Right lobe of liver (tissue), 6 donors: ENCODE measurements around the gene OTC. TPM values are rescaled to one million over a fixed set of nuclear protein-coding genes. Genes with fewer than 3 reads are reported as not detected.

Experiments used
- ATAC-seq, 4 donors: fragments of 200-7000 bp; cut with Tn5 transposase; one replicate each; pipeline ENCODE4 v1.9.1; 2020; ENCODE audit warnings: mild to moderate bottlenecking in 4 of 4, moderate library complexity in 4 of 4
- DNase-seq, 3 donors: peaks; one replicate each; pipeline ENCODE4 v3.0.0-alpha.2; 2020
- H3K27ac ChIP-seq, 3 donors: fragments of 200-600 bp; one replicate each; pipeline ENCODE4 v1.8.0; 2022
- H3K27me3 ChIP-seq, 2 donors: fragments of 200-600 bp; one replicate each; pipeline ENCODE4 v1.8.0; 2022
- H3K36me3 ChIP-seq, 4 donors: fragments of 200-600 bp; sonication (generic) in 1 of 4; one replicate each; pipeline versions ENCODE4 v1.5.1 to v1.8.0; 2017 to 2022; ENCODE audit warnings: control low read depth in 1 of 4
- H3K4me1 ChIP-seq, 4 donors: fragments of 200-600 bp; sonication (generic) in 1 of 4; one replicate each; pipeline versions ENCODE4 v1.5.1 to v1.8.0; 2017 to 2022; ENCODE audit warnings: control low read depth in 1 of 4
- H3K4me3 ChIP-seq, 3 donors: fragments of 200-600 bp; one replicate each; pipeline ENCODE4 v1.8.0; 2022
- H3K9me3 ChIP-seq, 4 donors: fragments of 200-600 bp; sonication (generic) in 1 of 4; one replicate each; pipeline versions ENCODE4 v1.5.1 to v1.8.0; 2017 to 2022; ENCODE audit warnings: control low read depth in 1 of 4
- POLR2A ChIP-seq: fragments of 450-650 bp; IDR thresholded peaks from one replicate; pipeline ENCODE4 v1.6.1; 2017; ENCODE audit warnings: antibody characterized with exemption, mild to moderate bottlenecking
- WGBS: methylation state at CpG from one replicate; pipeline ENCODE4 v1.1.6; 2018; ENCODE audit warnings: low coverage, low lambda C conversion rate; ENCODE audit not compliant: insufficient coverage; ENCODE audit errors: missing lambda C conversion rate; 5-methylcytosine and 5-hydroxymethylcytosine counted together
- intact Hi-C, 2 donors: fragments of 100-400 bp; cut with DNase I; formaldehyde crosslinking; loops; one replicate each; pipeline versions ENCODE4 v1.11.2 to v1.14.1; 2022
- total RNA-seq, 6 experiments: library from RNA; depleted of rRNA in 2 of 6; stranded (reverse); fragments of >200 nt in 2 of 6; fragmentation: NEBNext Ultra II Directional in 3 of 6; extraction: Animal tissue kit (Norgen Biotek cat#: 25700) in 3 of 6; gene quantifications; one replicate each; pipeline versions ENCODE4 v1.1.0 to v1.2.4, GENCODE V29; 2016 to 2023
- TF ChIP-seq, protein P1 (sequence below), 4 donors: fragments of 200-600 bp in 3 of 4; fragments of 450-650 bp in 1 of 4; IDR thresholded peaks; one replicate each; pipeline versions ENCODE4 v1.5.1 to v1.8.0; 2016 to 2022; ENCODE audit warnings: antibody characterized with exemption in 4 of 4, mild to moderate bottlenecking in 2 of 4
- donor health status: DM: no; HTN: yes; CAD: no.
- donor health status: DM: no; HTN: no; CAD: no.
- donor health status: DM: no; HTN: no; CAD: no.
- donor health status: DM: no; HTN: yes; CAD: no.
- donor health status: DM: no; HTN: yes; CAD: no.

The OTC gene
- total RNA-seq, 6 experiments from 2014 or later = 84.6 to 212 (median 95.5) TPM

- Histone ChIP-seq H3K4me3 (no peak overlapping the region), H3K9me3 (no peaks in the 10 kb centered on the region), H3K27me3 (no peaks in the 10 kb centered on the region), H3K27ac (no peak overlapping the region), H3K4me1 (no peaks in the 10 kb centered on the region), H3K36me3 (no peaks in the 10 kb centered on the region)
- DNase-seq (peak in 1 of 3 donors; percentile 40), ATAC-seq (peak in 3 of 4 donors; percentile 24 to 61 (median 38))
- intact Hi-C loops = no loop called here
- no peak for TF ChIP-seq POLR2A
- TF ChIP-seq, protein P1, sequence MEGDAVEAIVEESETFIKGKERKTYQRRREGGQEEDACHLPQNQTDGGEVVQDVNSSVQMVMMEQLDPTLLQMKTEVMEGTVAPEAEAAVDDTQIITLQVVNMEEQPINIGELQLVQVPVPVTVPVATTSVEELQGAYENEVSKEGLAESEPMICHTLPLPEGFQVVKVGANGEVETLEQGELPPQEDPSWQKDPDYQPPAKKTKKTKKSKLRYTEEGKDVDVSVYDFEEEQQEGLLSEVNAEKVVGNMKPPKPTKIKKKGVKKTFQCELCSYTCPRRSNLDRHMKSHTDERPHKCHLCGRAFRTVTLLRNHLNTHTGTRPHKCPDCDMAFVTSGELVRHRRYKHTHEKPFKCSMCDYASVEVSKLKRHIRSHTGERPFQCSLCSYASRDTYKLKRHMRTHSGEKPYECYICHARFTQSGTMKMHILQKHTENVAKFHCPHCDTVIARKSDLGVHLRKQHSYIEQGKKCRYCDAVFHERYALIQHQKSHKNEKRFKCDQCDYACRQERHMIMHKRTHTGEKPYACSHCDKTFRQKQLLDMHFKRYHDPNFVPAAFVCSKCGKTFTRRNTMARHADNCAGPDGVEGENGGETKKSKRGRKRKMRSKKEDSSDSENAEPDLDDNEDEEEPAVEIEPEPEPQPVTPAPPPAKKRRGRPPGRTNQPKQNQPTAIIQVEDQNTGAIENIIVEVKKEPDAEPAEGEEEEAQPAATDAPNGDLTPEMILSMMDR (IDR thresholded peaks at IDR 0.05) = no peak
- WGBS = 40% methylated on average over 1 of the region's 1 CpG
Measured at GRCh38 chrX:38382663-38383062, 30.3 kb downstream of the OTC start.

GRCh38 chrX:38400389-38400910 is 48.0 kb downstream of the OTC start:
- ATAC-seq = no peak
- peaks cover 0 to 15% (median 2%) of the 10 kb centered on the region in 4 donors for H3K36me3 ChIP-seq

DNA sequence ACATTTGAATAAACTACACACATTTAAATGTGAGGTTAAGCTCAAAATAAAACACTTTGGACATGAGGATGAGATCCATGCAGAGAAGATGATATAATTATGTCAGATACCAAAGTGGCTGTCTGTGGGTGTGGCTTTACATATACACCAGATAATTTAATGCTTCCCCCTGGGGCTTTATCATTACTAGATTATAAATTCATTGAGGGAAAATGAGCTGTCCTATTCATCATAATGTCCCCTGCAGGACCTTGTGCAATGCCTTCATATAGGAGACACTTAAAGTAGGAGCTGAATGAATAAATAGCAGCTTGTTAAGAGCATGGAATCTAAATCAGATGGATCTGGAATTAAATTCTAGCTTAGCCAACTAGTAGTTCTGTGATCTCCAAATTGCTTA is 49.7 kb downstream of the OTC start:
- no peaks in the 10 kb centered on the region for H3K4me1 ChIP-seq
- DNase-seq = no peak

More at GRCh38 chrX:38400389-38400910, 48.0 kb downstream of the OTC start:
- H3K4me1 ChIP-seq = no peaks in the 10 kb centered on the region
- no peak overlapping the region for H3K27ac ChIP-seq
- H3K4me3 ChIP-seq = no peak overlapping the region
- intact Hi-C loops = no loop called here
- no peaks in the 10 kb centered on the region for H3K27me3 ChIP-seq
- WGBS = 50% methylated on average over 1 of the region's 6 CpGs
- TF ChIP-seq, protein P1 (IDR thresholded peaks at IDR 0.05) = no peak
- no peak for TF ChIP-seq POLR2A
- DNase-seq = no peak
- no peaks in the 10 kb centered on the region for H3K9me3 ChIP-seq

GRCh38 chrX:38403834-38404233 is 51.4 kb downstream of the OTC start:
- no peak for ATAC-seq
- H3K4me1 ChIP-seq = no peaks in the 10 kb centered on the region
- DNase-seq = no peak
- 63% methylated on average over 1 of the region's 1 CpG for WGBS
- TF ChIP-seq POLR2A = no peak
- TF ChIP-seq, protein P1 (IDR thresholded peaks at IDR 0.05) = no peak
- no peaks in the 10 kb centered on the region for H3K9me3 ChIP-seq
- H3K27ac ChIP-seq = no peak overlapping the region
- no peaks in the 10 kb centered on the region for H3K27me3 ChIP-seq
- no peak overlapping the region for H3K4me3 ChIP-seq
- intact Hi-C loops = no loop called here
- H3K36me3 ChIP-seq = peaks cover 0 to 15% (median 3%) of the 10 kb centered on the region in 4 donors

More for the DNA sequence above, 49.7 kb downstream of the OTC start:
- TF ChIP-seq, protein P1 (IDR thresholded peaks at IDR 0.05) = no peak
- TF ChIP-seq POLR2A = no peak
- intact Hi-C loops = no loop called here
- Histone ChIP-seq H3K9me3 (no peaks in the 10 kb centered on the region), H3K36me3 (peaks cover 0 to 15% (median 3%) of the 10 kb centered on the region in 4 donors), H3K27me3 (no peaks in the 10 kb centered on the region), H3K4me3 (no peak overlapping the region), H3K27ac (no peak overlapping the region)
- ATAC-seq = no peak

DNA sequence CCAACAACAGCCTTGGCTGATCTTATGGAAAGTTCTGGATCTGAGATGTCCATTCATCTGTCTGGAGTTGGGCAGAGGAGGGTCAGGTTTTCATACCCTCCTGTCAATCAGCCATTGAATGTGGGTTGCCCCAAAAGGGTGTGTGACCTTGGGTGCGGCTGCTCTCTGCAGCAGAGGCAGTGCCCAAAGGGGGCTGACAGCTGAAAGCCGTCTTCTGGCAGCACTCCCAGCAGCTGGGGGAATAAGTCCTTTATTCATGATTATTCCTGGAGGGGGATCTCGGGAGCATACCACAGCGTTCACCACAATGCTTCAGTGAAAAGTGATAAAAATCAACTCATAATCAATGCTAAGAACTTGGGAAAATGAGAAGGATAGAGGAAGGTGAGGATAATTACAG is 54.7 kb downstream of the OTC start:
- WGBS = 43% methylated on average over 4 of the region's 4 CpGs
- Histone ChIP-seq H3K36me3 (peaks cover 0 to 26% (median 3%) of the 10 kb centered on the region in 4 donors), H3K9me3 (no peaks in the 10 kb centered on the region), H3K27me3 (no peaks in the 10 kb centered on the region), H3K4me3 (no peak overlapping the region), H3K27ac (no peak overlapping the region), H3K4me1 (no peaks in the 10 kb centered on the region)
- no peak for TF ChIP-seq POLR2A
- TF ChIP-seq, protein P1 (IDR thresholded peaks at IDR 0.05) = no peak
- intact Hi-C loops = no loop called here
- DNase-seq (no peak), ATAC-seq (no peak)
